ENCODE results near the gene JADE2. TPM values are rescaled to one million over a fixed set of nuclear protein-coding genes. Genes with fewer than 3 reads are reported as not detected.

JADE2 gene
- total RNA-seq, 1 donor from 2014 or later, result 26.3 TPM

DNA sequence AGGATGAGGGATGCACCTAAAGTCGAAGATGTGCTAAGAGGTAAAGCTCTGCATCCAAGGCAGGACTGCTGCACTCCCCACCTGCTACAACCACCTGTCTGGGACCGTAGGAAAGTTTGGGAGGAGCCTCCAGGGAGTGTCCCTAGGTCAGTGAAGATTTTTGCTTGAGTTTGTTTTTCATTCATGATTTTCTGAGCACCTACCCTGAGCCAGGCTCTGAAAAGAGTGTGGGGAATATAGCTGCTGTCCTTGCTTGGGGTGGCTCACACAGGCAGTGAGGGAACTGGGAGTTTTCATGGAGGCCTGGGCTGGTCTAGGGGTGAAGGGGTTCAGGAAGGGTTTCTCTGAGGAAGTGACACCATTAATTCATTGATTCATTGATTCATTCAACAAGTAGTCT, 58.3 kb downstream of the JADE2 start:
- Histone ChIP-seq H3K27me3 (ENCODE audit: low read depth) (no peaks in the 10 kb centered on the region), H3K36me3 (peaks cover 14% of the 10 kb centered on the region), H3K27ac (replicated peaks) (no peak overlapping the region), H3K4me3 (no peak overlapping the region), H3K9me3 (replicated peaks) (no peaks in the 10 kb centered on the region), H3K4me1 (peaks cover 39% of the 10 kb centered on the region)
- no peak for DNase-seq
- intact Hi-C loops (cut with micrococcal nuclease), result no loop called here
- TF ChIP-seq, protein P1, sequence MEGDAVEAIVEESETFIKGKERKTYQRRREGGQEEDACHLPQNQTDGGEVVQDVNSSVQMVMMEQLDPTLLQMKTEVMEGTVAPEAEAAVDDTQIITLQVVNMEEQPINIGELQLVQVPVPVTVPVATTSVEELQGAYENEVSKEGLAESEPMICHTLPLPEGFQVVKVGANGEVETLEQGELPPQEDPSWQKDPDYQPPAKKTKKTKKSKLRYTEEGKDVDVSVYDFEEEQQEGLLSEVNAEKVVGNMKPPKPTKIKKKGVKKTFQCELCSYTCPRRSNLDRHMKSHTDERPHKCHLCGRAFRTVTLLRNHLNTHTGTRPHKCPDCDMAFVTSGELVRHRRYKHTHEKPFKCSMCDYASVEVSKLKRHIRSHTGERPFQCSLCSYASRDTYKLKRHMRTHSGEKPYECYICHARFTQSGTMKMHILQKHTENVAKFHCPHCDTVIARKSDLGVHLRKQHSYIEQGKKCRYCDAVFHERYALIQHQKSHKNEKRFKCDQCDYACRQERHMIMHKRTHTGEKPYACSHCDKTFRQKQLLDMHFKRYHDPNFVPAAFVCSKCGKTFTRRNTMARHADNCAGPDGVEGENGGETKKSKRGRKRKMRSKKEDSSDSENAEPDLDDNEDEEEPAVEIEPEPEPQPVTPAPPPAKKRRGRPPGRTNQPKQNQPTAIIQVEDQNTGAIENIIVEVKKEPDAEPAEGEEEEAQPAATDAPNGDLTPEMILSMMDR (IDR thresholded peaks at IDR 0.05; ENCODE audit: borderline replicate concordance), result no peak

DNA sequence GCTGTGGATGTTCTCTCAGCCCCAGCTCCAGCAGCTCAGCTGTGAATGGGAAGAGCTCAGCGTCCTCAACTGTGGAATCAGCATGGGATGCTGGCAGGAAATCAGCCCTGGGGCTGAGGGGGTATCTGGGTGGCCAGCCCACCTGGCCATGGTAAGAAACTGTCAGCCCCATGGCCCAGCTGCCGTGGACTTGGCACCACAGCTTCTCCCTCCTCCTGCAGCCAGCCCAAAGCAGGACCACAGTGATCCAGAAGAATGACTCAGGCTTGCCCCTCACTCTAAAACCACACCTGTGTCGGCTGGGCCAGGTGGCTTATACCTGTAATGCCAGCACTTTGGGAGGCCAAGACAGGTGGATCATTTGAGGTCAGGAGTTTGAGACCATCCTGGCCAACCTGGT, 59.2 kb downstream of the JADE2 start:
- intact Hi-C loops (cut with micrococcal nuclease), result loop anchor here (5.0 kb wide), 1 partner anchor 282 kb away; no protein-coding TSS in a partner anchor
- Histone ChIP-seq H3K27me3 (ENCODE audit: low read depth) (no peaks in the 10 kb centered on the region), H3K4me3 (no peak overlapping the region), H3K9me3 (replicated peaks) (no peaks in the 10 kb centered on the region), H3K27ac (replicated peaks) (no peak overlapping the region), H3K4me1 (peaks cover 39% of the 10 kb centered on the region), H3K36me3 (peaks cover 5% of the 10 kb centered on the region)
- DNase-seq, result no peak
- TF ChIP-seq, protein P1 (IDR thresholded peaks at IDR 0.05; ENCODE audit: borderline replicate concordance), result no peak

DNA sequence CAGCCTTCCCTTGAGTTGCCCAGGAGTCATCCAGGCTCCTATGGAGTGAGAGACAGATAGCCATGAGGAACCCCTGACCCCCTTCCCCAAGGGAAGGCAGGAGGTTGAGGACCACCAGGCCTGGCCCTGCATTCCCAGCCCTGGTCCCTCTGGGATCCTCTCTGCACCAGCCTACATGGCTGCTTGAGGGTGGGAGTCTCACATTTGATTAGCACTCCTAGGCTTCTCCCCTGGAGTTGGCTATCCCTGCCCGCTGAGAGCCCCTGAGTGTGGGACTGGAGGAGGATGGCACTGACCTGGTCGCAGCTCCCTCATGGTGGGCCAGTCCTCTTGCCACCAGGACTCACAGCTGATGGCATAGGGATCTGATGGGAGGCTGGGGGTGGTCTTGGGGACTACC, 60.5 kb downstream of the JADE2 start:
- TF ChIP-seq, protein P1 (IDR thresholded peaks at IDR 0.05; ENCODE audit: borderline replicate concordance), result no peak
- Histone ChIP-seq H3K9me3 (replicated peaks) (no peaks in the 10 kb centered on the region), H3K27ac (replicated peaks) (no peak overlapping the region), H3K4me1 (peaks cover 32% of the 10 kb centered on the region), H3K36me3 (no peaks in the 10 kb centered on the region), H3K4me3 (no peak overlapping the region), H3K27me3 (ENCODE audit: low read depth) (no peaks in the 10 kb centered on the region)
- no peak for DNase-seq
- intact Hi-C loops (cut with micrococcal nuclease), result loop anchor here (5.0 kb wide), 1 partner anchor 284 kb away; no protein-coding TSS in a partner anchor

DNA sequence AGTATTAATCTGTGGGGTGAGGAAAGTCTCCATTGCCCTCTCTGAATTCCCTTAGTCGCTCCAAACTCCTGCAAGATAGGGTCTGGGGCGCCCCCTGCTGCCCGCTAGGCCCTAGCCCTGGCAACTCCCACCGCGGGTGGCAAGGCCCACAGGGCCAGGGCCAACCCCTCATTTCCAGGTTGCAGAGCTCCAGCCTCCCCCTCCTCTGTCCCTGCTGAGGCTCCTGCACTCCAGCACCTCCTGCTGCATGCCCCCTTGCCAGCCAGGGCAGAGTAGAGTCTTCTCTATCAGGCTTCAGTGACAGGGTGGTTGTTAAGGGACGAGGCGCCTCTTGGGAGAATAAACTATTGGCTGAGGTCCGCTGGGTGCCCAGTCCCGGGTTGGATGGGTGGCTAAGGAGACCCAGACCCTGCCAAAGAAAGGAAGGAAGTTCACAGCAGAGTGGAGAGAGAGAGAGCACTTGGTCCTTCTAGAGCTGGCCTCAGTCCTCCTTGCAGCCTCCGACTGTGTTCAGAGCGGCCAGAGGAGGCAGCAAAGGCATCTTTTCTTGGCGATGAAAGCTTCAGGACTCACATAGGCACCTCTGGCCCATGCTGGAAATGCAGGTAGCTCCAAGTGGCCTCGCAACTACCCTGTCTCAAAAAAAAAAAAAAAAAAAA, 61.5 kb downstream of the JADE2 start:
- no peaks in the 10 kb centered on the region for H3K9me3 ChIP-seq (replicated peaks)
- intact Hi-C loops (cut with micrococcal nuclease), result loop anchor here (5.0 kb wide), 1 partner anchor 285 kb away; no protein-coding TSS in a partner anchor
- peak overlapping the region; percentile 30 for H3K4me3 ChIP-seq
- TF ChIP-seq, protein P1 (IDR thresholded peaks at IDR 0.05; ENCODE audit: borderline replicate concordance), result peak; percentile 87
- H3K36me3 ChIP-seq, result no peaks in the 10 kb centered on the region
- no peaks in the 10 kb centered on the region for H3K27me3 ChIP-seq (ENCODE audit: low read depth)
- peaks cover 32% of the 10 kb centered on the region for H3K4me1 ChIP-seq
- DNase-seq, result peak; percentile 84
- peak overlapping the region; percentile 1 for H3K27ac ChIP-seq (replicated peaks)

DNA sequence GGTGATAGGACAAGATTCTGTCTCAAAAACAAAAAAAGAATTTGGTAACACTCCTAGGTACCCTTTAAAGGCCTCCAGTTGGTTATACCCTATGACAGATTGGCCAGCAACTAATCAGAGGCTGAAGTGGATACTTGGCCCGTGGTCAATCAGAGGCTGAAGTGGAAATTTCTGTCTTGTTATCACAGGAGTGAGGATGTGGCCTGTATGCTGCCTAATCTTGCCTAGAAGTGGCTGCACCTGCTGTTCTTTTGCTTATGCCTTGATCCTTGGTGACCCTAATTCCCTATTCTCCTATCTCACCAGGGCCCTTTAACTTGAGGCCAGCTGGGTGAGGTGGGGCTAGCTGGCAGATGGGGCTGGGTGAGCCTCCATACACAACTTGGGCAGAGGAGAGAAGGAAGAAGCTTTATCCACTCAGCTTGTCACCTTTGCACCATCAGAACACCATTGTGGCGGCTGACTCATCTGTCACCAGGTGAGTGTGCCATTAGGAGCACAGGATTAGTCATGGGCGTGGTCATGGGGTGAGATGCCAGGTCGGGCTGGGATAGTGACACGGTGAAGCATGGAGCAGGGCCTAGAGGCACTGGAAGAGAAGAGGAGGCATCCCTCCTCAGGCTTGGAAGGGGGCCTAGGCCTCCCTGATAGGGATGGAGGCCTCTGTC, 65.7 kb downstream of the JADE2 start:
- peaks cover 44% of the 10 kb centered on the region for H3K4me1 ChIP-seq
- no peak for DNase-seq
- peak overlapping the region; percentile 80 for H3K27ac ChIP-seq (replicated peaks)
- TF ChIP-seq, protein P1 (IDR thresholded peaks at IDR 0.05; ENCODE audit: borderline replicate concordance), result no peak
- intact Hi-C loops (cut with micrococcal nuclease), result no loop called here
- H3K4me3 ChIP-seq, result no peak overlapping the region
- no peaks in the 10 kb centered on the region for H3K36me3 ChIP-seq
- no peaks in the 10 kb centered on the region for H3K9me3 ChIP-seq (replicated peaks)
- H3K27me3 ChIP-seq (ENCODE audit: low read depth), result no peaks in the 10 kb centered on the region
